ENCODE data around the gene ZNF57. TPM values are rescaled to one million over a fixed set of nuclear protein-coding genes. Genes with fewer than 3 reads are reported as not detected.
A peak's percentile ranks its signal among the peaks of the same experiment; 100 is the strongest.

ZNF57 gene
- total and polyA plus RNA-seq, 9 of the 15 experiments (the other 6 are each of a cell fraction or from before 2014, with no cell fraction given): 3.9 to 13.5 (median 7.8) TPM

- TF ChIP-seq ERF (CRISPR knock-in tag; IDR thresholded peaks at IDR 0.05) (0 out of 2 replicates have a peak, but pooled peaks have one; percentile 37), FOXK2 (conservative IDR thresholded peaks at IDR 0.05 in 1 of 2, IDR thresholded peaks at IDR 0.05 in 1 of 2; ENCODE audit: low read depth in 2 of 2) (no peak), ZBTB1 (CRISPR knock-in tag; IDR thresholded peaks at IDR 0.05; ENCODE audit: borderline replicate concordance, low read depth) (no peak), NR1H2 (CRISPR knock-in tag; IDR thresholded peaks at IDR 0.05) (no peak), CBX1 (IDR thresholded peaks at IDR 0.05; ENCODE audit: low read depth) (no peak), POLR3A (IDR thresholded peaks at IDR 0.05; ENCODE audit: borderline replicate concordance, extremely low read depth, insufficient read depth, insufficient read length) (no peak), SMARCB1 (IDR thresholded peaks at IDR 0.05; ENCODE audit: insufficient read length, low read depth) (no peak), HNRNPUL1 (IDR thresholded peaks at IDR 0.05; ENCODE audit: low read length) (no peak), HDAC1 (IDR thresholded peaks at IDR 0.05) (0 out of 4 replicates have a peak, but pooled peaks of 1 of the 2 experiments have one; percentile 13), ZFX (CRISPR knock-in tag; IDR thresholded peaks at IDR 0.05) (no peak), ZBTB7A (IDR thresholded peaks at IDR 0.05; ENCODE audit: borderline replicate concordance, control insufficient read depth, low read depth, low read length) (peak; percentile 92), ZNF134 (CRISPR knock-in tag; conservative IDR thresholded peaks at IDR 0.05) (no peak), PTTG1 (tag; IDR thresholded peaks at IDR 0.05; ENCODE audit: low read depth) (no peak), BCL6 (CRISPR knock-in tag; IDR thresholded peaks at IDR 0.05) (no peak), ZNF79 (CRISPR knock-in tag; IDR thresholded peaks at IDR 0.05; ENCODE audit: low read depth) (peak; percentile 37; the same call in 1 of the 2 replicates), SMAD4 (CRISPR knock-in tag; conservative IDR thresholded peaks at IDR 0.05) (peak; percentile 55; the same call in 1 of the 2 replicates), ZNF282 (CRISPR knock-in tag; IDR thresholded peaks at IDR 0.05) (no peak), ZNF449 (CRISPR knock-in tag; IDR thresholded peaks at IDR 0.05) (peak; percentile 86), ZNF354B (CRISPR knock-in tag; IDR thresholded peaks at IDR 0.05) (0 out of 2 replicates have a peak, but pooled peaks have one; percentile 38), SIN3B (IDR thresholded peaks at IDR 0.05; ENCODE audit: low read depth) (no peak), ZC3H11A (IDR thresholded peaks at IDR 0.05; ENCODE audit: low read depth, low read length) (no peak), STAT6 (CRISPR knock-in tag; IDR thresholded peaks at IDR 0.05) (no peak)
- TF ChIP-seq, protein P1, sequence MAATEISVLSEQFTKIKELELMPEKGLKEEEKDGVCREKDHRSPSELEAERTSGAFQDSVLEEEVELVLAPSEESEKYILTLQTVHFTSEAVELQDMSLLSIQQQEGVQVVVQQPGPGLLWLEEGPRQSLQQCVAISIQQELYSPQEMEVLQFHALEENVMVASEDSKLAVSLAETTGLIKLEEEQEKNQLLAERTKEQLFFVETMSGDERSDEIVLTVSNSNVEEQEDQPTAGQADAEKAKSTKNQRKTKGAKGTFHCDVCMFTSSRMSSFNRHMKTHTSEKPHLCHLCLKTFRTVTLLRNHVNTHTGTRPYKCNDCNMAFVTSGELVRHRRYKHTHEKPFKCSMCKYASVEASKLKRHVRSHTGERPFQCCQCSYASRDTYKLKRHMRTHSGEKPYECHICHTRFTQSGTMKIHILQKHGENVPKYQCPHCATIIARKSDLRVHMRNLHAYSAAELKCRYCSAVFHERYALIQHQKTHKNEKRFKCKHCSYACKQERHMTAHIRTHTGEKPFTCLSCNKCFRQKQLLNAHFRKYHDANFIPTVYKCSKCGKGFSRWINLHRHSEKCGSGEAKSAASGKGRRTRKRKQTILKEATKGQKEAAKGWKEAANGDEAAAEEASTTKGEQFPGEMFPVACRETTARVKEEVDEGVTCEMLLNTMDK (IDR thresholded peaks at IDR 0.05; ENCODE audit: borderline replicate concordance, insufficient read depth, low read depth, low read length, poor library complexity, severe bottlenecking): no peak
These were observed 61.4 kb downstream of the ZNF57 start (continued) for GRCh38 chr19:2962018-2962670.

Measured in K562 (cell line).